GM21717 (cell line): ENCODE measurements around the gene LILRA5.
"Not testable (repeated sequence)": the region's sequence is repeated elsewhere in the genome, so short reads cannot be mapped to it uniquely, and the experiment has no call there.

ENCODE experiments used
- ATAC-seq: cut with Tn5 transposase; IDR thresholded peaks from one replicate; pipeline ENCODE4 v1.9.1; 2021; ENCODE audit warnings: mild to moderate bottlenecking, moderate library complexity; ENCODE audit not compliant: unreplicated experiment

LILRA5 gene

GRCh38 chr19:54277111-54277615 is 35.8 kb downstream of the LILRA5 start:
- not testable (repeated sequence) for ATAC-seq

GRCh38 chr19:54275951-54276350 is 37.0 kb downstream of the LILRA5 start:
- ATAC-seq, result no peak

DNA sequence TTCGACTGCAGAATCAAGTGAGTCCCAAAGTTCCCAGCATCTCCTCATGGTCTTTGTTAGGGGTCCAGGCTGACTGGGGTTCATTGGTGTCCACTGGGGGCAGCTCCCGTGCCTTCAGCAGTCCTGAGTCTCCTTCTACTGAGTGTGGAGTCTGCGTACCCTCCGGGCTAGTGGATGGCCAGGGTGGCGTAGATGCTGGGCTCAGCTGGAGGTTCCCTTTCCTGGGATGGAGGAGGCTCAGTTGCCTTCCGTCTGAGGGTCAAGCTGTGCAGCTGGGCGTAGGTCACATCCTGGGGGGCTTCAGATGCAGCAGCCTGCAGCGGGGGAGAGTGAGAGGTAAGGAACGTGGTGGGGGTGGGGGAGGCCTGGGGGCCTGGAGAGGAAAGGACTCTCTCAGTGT is 38.5 kb downstream of the LILRA5 start:
- ATAC-seq, result not testable (repeated sequence)

GRCh38 chr19:54273821-54274220 is 39.1 kb downstream of the LILRA5 start:
- ATAC-seq, result no peak

DNA sequence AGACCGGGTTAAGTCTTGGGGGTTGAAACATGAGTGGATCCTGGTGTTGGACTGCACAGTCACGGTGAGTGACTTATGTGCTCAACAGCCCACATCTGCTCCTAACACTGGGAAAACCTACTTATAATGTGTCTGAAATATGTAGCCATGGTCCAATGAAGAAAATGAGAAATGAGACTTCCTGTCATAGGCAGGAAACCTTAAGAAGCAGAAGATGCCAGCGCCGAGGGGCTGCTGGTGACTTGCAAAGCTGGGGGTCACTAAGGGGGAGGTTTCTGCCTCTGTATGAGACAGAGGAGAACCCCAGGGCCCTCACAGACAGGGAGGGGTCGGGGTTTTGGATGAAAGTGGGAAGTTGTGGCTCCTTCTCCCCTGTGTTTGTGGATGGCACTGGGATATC is 40.8 kb downstream of the LILRA5 start:
- not testable (repeated sequence) for ATAC-seq

- ATAC-seq, result not testable (repeated sequence)
These were observed 41.4 kb downstream of the LILRA5 start for GRCh38 chr19:54271587-54271986.

GRCh38 chr19:54271106-54271505 is 41.9 kb downstream of the LILRA5 start:
- ATAC-seq, result no peak

DNA sequence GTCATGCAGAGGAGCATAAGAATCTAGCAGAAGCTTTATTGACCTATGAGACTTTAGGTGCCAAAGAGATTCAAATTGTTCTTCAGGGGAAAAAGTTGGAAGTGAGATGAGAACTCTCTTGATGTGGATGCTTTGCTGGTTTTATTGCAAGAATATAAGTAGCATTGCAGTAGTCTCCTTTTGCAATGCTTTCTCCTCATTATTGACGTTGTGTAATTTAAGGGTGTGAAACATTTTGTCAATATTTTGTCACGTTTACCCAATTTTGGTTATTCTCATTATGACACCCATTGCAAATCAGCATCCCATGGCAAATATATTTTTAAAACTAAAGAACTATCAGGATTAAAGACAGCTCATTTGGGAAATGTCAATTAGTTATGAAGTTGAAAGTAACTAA is 44.0 kb downstream of the LILRA5 start:
- ATAC-seq, result no peak

GRCh38 chr19:54266133-54266532 is 46.8 kb downstream of the LILRA5 start:
- no peak for ATAC-seq

DNA sequence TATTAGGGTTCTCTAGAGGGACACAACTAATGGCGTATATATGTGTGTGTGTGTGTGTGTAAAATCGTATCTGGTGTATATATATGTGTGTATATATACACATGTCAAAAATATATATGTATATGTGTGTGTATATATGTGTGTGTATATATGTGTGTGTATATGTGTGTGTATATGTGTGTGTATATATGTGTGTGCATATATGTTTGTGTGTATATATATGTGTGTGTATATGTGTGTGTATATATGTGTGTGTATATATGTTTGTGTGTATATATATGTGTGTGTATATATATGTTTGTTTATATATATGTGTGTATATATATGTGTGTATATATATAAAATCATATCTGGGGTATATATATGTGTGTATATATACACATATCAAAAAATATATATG is 50.5 kb downstream of the LILRA5 start:
- ATAC-seq, result no peak

- no peak for ATAC-seq
These were observed 50.9 kb downstream of the LILRA5 start for GRCh38 chr19:54262066-54262465.

DNA sequence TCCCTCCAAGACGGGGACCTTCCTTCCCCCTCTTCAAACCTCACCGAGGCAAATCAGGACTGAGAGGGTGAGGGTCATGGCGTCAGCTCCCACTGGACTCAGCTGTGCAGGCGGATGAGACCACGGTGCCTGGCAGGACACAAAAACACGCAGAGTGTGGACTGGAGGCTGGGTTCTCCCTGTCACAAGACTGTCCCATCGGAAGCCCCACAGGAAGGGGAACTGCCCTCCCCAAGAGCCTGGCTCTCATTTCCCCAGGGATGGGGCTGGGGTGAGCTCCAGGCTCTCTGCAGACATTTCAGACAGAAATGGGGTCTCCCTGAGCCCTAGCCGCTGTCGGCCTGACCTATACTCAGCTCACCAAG is 55.9 kb downstream of the LILRA5 start, which contains the start of gene LILRB5:
Gene LILRB5, minus strand, starts transcription at position 158 of the 365 bp plus-strand sequence. Its CDS starts 80 bp downstream, at position 78.
- no peak for ATAC-seq
